GM11168 (cell line): ENCODE results near the gene HES6.

Experiments used
- in situ Hi-C: fragments of 300-500 bp; cut with MboI; formaldehyde crosslinking; loops from one replicate; pipeline ENCODE4 v1.12.0; 2022; ENCODE audit warnings: low sequenced_read_pairs; ENCODE audit not compliant: unreplicated experiment

HES6 gene

GRCh38 chr2:238239863-238240756 is at the start of gene HES6:
HES6 (minus strand) TSS chr2:238240038; CDS start chr2:238239905, 133 bp downstream.
- in situ Hi-C loops: no loop called here

DNA sequence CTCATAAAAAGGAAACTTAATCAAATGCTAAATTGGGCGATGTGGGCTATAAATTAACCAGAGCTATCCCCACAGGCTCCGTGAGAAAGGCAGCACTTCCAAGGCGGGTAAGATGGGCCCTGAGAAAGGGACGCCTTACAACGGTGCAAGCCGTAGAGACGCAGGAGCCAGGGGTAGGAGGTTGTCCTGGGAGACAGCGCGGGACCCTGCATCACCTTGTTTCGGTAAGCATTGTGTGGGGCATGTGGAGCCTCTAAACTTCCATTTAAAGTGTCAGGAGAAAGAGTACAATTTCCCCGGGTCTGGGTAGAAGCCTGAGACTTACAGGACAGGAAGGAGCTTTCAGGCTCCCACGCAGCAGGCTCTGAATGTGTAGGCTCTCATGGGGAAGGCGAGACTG is 49.7 kb upstream of the HES6 start:
- in situ Hi-C loops: no loop called here

GRCh38 chr2:238288650-238289573 is 49.1 kb upstream of the HES6 start:
- in situ Hi-C loops: no loop called here

DNA sequence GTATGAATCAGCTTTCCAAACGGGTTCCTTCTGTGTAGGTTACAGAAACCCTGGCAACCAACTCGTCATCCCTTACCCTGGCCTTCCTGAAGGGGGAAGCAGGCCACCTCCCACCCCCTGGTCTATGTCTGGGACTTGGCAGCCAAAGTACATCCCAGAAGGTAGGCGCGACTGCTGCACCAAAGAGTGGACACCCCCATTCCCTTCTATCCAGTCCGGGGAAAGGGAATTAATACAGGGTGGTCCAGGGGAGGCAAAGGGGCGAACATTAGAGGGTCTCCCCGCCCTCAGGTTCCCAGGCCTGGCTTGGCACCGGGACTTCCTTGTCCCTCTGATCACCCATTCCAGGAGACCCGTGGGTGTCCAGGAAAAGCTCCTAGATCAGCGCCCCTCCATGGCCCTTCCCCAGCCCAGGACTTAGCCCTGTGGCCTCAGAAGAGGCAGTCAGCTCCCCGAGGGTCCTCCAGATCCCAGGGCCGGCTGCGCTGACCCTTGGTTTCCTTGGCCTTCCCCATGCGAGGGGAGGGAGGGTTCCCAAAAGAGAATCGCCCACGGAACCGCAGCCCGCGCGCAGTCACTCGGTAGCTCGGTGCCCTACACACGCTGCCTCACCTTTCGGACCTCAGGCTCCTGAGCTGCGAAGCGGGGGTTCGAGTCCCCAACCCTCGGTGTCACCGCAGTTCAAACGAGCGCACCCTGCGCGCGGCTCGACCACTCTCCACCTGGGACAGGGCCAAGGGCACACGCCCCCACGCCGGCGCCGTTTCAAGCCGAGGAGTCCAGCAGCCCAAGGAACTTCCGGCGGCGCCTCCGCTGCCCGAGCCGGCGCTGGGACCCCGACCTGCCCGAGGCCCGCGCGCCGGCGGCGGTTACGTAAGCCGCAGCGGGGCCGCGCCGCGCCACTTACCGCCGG is 48.2 kb upstream of the HES6 start, which contains the start of gene PER2:
Gene PER2 (minus strand): TSS at position 874 of the 913 bp plus-strand sequence. CDS start 10,674 bp downstream, outside the sequence.
- in situ Hi-C loops: no loop called here

- in situ Hi-C loops: no loop called here
Observed at GRCh38 chr2:238286987-238287736, 47.3 kb upstream of the HES6 start.

DNA sequence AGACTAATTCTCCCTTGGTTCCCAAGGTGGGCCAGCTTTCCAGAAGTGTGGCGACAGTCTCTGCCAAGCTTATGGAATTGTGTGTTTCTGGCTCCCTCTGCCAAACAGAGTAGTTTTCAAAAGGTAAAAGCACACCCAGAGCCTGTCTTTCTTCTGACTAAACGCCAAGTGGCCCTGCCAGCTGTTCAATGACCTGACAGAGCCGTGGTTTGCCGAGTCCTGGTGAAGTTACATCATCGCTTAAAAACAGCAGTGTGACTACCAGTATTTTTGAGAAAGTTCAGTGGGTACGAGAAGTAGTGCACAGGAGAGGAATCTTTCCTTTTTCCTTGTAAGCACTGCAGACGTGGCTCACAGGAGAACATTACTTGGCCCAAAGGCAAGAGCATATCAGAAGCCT is 46.7 kb upstream of the HES6 start:
- in situ Hi-C loops: no loop called here

- in situ Hi-C loops: no loop called here
Observed at GRCh38 chr2:238286095-238286494, 46.3 kb upstream of the HES6 start.

GRCh38 chr2:238285653-238286082 is 45.8 kb upstream of the HES6 start:
- in situ Hi-C loops: no loop called here

GRCh38 chr2:238284802-238285515 is 45.1 kb upstream of the HES6 start:
- in situ Hi-C loops: no loop called here

DNA sequence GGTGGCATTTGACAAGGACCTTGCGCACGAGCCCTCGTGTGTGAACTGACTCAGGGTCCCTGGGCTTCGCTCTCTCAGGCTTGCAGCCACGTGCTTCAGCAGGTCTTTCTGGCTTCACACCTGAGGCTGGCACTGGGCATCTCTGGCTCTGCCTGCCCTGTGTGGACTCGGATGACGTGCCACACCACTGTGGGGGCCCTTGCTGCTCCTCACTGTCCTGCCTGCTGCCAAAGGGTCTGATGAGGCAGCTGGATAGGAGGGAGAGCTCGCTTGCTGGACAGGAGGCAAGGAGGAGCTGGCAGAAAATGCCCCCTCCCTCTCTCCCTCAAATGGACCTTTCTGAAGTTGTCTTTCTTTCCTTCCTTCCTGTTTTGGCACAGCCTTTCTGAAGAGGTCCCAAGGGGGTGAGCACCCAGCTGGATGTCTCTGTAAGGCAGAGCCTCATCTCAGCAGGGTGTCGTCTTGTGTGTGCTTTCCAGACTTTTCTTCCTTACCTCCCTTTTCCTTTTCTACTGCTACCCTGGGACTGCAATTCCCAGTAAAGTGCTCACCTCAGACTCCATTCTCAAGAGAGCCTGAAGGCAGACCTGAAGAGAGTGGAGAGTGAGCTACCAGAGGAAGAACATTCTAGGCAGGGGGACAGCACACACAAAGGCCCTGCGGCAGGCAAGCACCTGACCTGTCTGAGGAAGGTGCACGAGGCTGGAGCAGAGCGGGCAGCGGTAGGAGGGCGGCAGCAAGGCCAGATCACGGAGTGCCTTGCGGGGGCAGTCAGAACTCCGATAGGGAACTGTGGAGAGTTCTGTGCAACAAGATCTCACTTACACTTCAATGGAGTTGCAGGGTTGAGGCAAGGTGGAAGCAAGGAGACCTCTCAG is 43.3 kb upstream of the HES6 start:
- in situ Hi-C loops: no loop called here

DNA sequence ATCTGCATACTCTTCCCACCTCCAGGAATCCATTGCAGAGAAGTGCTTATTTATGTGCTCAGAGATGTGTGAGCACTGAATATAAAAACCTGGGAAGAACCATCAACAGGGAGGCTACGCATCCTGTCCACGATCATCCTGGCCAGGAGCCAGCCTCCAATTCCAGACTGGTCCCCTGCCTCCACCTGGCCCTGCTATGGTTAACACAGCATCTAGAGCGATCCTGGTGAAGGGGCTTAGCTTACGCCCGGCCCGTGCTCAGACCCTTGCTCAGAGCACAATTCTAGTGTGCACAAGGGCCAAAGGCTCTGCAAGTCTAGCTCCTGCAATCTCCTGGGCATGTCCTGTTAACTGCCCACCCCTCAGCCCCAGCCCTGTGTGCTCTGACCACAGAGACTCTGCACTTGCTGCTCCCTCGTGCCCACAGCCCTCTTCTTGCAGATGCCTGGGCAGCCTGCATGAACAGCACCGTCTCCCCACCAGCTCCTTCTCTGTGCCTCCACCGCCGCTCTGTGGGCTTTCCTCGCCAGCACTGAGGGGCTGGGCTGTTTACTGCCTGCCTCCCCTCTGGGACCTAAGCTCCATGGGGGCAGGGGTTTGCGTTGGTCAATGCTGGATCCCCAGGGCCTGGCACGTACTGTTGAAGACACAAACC is 42.1 kb upstream of the HES6 start:
- in situ Hi-C loops: no loop called here

GRCh38 chr2:238280083-238280825 is 40.4 kb upstream of the HES6 start:
- in situ Hi-C loops: no loop called here

GRCh38 chr2:238279324-238279682 is 39.5 kb upstream of the HES6 start:
- in situ Hi-C loops: no loop called here

DNA sequence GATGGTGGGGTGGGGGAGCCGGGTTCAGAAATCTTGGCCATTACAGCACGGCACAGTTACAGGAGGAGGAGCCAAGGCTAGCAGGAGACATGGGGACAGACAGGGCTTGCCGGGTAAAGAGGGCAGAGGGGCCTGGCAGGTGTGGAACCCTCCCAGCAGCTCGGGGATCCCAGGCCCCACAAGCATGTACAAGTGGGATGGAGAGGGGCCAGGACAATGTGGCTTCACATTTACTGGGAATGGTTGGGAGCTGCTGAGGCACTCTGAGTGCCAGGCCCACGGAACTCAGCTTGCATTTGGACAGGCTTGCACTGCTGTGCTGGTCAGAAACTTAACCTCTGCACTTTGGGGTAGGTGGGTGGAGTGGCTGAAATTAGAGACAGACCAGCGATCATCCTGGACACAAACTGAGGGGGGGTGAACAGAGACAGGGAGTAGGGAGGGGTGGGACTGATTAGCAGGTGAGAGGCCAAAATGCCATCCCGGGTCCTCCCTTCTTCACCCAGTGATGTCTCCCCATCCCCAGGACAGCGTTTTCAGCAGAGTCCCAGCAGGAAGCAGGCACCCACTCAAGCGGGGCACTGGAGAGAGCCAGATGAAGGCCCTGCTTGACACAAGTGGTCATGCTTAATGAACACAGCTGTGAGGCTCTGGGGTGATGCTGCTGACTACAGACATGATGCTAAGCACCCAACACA is 38.9 kb upstream of the HES6 start:
- in situ Hi-C loops: no loop called here

DNA sequence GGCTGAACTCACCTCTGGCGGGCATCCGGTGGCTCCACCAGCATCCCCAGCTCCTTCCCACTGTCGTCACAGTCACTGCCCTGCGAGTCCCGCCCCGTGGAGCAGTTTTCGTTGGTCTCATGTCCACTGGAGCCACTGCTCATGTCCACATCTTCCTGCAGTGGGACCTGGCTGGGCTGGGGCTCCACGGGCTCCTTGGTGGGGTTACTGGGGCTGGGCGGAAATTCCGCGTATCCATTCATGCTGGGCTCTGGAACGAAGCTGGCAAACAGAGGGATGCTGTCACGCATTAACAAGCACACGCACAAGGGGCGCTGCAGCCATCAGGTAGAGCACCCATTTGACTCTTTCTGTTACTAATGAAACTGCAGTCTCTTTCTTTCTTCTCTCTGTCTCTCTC is 37.9 kb upstream of the HES6 start:
- in situ Hi-C loops: no loop called here
